Fibroblast of mammary gland (primary cell): ENCODE measurements around the gene RAB3C.

Experiments used
- DNase-seq: peaks from one replicate; pipeline ENCODE4 v3.0.0-alpha.2; 2010; ENCODE audit warnings: low read depth
- H3K4me3 ChIP-seq: 2 replicates; pipeline ENCODE4 v1.5.1; 2011; ENCODE audit warnings: low read depth, mild to moderate bottlenecking, low read length, moderate library complexity; ENCODE audit not compliant: control insufficient read depth
- TF ChIP-seq, protein P1 (sequence below): conservative IDR thresholded peaks from 2 replicates; pipeline ENCODE4 v1.5.1; 2011; ENCODE audit warnings: low read depth, low read length, inconsistent platforms; ENCODE audit not compliant: control insufficient read depth, insufficient read depth

RAB3C gene

DNA sequence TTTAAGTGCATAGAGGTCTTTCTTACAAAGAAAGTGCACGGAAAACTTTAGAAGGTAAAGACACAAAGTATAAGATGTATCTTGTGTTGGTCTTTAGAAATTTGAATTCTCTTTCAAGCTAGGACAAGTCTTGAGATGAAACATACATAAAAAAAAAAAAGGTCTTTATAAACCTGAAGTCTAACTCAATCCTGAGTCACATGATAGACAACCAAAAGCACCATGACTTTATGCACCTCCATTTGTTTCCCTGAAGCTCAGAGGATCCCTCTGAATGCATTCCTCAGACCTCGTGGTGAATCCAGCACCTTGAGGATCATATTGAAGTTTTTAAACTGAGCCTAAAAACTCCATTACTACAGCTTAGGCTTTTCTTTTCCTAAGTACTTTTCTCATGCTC lies 91.8 kb downstream of the RAB3C start:
- TF ChIP-seq, protein P1, sequence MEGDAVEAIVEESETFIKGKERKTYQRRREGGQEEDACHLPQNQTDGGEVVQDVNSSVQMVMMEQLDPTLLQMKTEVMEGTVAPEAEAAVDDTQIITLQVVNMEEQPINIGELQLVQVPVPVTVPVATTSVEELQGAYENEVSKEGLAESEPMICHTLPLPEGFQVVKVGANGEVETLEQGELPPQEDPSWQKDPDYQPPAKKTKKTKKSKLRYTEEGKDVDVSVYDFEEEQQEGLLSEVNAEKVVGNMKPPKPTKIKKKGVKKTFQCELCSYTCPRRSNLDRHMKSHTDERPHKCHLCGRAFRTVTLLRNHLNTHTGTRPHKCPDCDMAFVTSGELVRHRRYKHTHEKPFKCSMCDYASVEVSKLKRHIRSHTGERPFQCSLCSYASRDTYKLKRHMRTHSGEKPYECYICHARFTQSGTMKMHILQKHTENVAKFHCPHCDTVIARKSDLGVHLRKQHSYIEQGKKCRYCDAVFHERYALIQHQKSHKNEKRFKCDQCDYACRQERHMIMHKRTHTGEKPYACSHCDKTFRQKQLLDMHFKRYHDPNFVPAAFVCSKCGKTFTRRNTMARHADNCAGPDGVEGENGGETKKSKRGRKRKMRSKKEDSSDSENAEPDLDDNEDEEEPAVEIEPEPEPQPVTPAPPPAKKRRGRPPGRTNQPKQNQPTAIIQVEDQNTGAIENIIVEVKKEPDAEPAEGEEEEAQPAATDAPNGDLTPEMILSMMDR, result no peak

DNA sequence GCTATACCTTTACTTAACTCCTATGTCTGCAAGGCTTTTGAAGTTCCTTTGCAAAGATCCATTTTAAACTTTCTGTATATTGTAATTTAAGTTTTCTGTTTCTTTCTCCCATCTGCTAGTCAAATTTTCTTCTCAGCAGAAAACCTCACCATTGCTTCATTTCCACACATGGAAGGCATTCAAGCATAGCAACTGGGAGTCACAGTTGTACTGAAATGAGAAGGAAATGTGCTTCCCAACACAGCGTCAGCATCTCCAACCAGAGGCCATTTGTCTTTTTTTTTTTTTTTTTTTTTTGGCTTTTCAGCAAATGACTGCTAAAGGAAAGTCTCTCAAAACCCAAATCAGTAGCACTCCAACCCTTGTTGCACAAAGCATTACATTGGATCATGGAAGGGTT lies 92.5 kb downstream of the RAB3C start:
- TF ChIP-seq, protein P1, result no peak
- no peak for DNase-seq
- H3K4me3 ChIP-seq, result no peak overlapping the region

More for the DNA sequence above, 91.8 kb downstream of the RAB3C start:
- H3K4me3 ChIP-seq, result no peak overlapping the region
- no peak for DNase-seq

DNA sequence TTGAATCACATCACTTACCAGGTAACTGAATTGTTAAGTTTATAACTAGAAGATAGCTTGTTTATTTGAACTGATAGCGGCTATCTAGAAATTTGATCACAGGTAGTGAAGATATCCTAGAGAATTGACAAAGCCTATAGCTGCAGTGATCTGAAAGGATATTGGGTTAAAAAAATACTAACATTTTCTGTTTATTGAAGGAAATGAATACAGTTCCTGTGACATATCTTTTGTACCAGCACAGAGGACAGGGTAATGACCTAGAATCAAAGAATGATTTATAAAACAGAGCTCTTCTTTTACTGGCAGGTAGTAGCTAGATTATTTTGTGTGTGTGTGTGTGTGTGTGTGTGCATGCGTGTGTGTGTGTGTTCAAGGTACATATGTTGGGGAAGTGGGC lies 94.8 kb downstream of the RAB3C start:
- no peak for DNase-seq
- TF ChIP-seq, protein P1, result no peak

GRCh38 chr5:58680503-58680902 lies 97.6 kb downstream of the RAB3C start:
- DNase-seq, result no peak
- TF ChIP-seq, protein P1, result no peak
- H3K4me3 ChIP-seq, result no peak overlapping the region

More for the DNA sequence above, 94.8 kb downstream of the RAB3C start:
- H3K4me3 ChIP-seq, result no peak overlapping the region

GRCh38 chr5:58681943-58682342 lies 99.1 kb downstream of the RAB3C start:
- H3K4me3 ChIP-seq, result no peak overlapping the region
- TF ChIP-seq, protein P1, result no peak
- no peak for DNase-seq

DNA sequence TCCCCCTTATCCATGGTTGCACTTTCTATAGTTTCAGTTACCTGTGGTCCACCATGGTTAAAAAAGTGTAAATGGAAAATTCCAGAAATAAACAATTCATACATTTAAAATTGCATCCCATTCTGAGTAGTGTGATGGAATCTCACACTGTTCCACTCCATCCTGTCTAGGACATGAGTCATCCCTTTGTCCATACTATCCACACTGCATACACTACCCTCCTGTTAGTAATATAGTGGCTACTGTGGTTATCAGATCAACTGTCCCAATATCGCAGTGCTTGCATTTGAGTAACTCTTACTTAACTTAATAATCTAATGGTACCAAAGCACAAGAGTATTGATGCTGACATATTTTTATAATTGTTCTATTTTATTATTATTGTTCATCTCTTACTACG lies 100.7 kb downstream of the RAB3C start:
- no peak overlapping the region for H3K4me3 ChIP-seq
- peak; percentile 2 for DNase-seq
- TF ChIP-seq, protein P1, result no peak

GRCh38 chr5:58687079-58687478 lies 104.2 kb downstream of the RAB3C start:
- no peak overlapping the region for H3K4me3 ChIP-seq
- no peak for DNase-seq
- TF ChIP-seq, protein P1, result no peak
